IPS DF 19.7 (cell line): ENCODE data around the gene CUL3.

Experiments
- DNase-seq: peaks from one replicate; pipeline ENCODE4 v3.0.0-alpha.2; 2013; ENCODE audit warnings: low read depth, low spot score

The CUL3 gene

DNA sequence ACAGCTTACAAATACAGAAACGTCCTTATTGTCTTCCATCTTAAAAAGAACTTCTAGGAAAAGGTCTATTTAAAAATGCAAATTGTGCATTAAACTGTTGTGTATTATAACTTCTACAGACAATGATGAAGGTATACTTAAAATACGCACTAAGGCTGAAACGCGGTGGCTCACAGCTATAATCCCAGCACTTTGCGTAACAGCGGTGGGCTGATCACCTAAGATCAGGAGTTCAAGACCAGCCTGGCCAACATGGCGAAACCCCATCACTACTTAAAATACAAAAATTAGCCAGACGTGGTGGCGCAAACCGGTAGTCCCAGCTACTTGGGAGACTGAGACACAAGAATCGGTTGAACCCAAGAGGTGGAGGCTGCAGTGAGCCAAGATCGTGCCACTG is 4.9 kb downstream of the CUL3 start:
- DNase-seq = no peak

DNA sequence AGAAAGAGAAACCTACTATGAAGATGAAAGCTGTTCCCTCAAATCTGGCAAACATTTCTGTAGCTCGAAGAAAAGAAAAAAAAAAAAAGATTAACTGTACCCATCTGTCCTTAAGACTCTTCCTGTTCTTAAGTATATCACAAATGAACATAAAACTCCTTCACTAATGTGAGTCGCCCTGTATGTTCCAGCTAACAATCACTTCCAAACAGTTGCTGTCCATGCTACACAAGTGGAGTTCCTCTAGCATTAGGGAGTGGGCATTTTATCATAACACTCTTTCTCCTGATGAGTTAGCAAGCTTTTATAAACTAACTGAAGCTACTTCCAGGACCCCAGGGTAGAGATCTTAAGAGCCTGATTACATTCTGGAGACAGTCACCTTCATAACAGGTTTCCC is 5.8 kb downstream of the CUL3 start:
- DNase-seq = no peak

DNA sequence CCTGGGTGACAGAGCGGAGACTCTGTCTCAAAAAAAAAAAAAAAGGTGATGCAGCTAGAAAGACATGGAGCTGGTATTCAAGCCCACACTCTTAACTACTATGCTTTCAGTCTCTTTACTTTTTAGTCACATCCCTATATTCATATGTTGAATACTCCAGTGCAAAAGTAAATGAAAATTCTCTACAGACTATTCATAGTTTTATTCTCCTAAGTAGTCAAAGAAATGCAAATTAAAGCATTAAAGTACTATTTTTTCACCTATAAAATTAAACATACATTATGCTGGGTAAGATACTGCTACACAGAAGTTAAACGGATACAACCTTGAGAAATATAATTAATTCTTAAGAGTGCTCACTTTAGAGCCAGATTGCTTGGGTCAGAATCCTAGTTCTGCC is 7.6 kb downstream of the CUL3 start:
- no peak for DNase-seq

DNA sequence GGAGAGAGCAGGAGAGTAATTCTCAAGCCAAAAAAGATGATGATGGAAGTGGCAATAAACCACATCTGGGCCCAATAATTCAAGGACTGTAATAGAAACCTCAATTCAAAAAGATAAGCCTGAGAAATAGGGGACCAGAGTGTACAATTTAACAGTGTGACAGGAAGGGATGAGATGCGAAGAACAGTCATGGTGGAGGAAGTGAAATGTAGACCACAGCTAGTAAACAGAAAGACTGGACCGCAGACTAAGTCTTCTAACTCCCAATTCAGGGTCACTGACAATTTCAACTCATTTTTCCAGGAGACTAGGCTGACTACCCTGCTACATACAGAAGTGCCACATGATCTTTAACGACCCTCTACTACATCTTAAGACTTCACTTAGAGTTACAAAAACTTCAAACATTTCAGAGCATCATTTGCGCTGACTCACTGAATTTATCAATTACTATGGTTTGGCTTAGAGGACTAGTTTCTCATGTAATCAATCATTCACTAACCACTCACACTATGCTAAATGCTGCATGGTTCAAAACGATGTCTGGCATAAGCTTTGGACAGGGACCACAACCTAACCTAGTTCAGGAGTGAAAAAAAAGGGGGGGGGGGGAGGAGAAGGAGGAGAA is 9.0 kb downstream of the CUL3 start:
- no peak for DNase-seq

DNA sequence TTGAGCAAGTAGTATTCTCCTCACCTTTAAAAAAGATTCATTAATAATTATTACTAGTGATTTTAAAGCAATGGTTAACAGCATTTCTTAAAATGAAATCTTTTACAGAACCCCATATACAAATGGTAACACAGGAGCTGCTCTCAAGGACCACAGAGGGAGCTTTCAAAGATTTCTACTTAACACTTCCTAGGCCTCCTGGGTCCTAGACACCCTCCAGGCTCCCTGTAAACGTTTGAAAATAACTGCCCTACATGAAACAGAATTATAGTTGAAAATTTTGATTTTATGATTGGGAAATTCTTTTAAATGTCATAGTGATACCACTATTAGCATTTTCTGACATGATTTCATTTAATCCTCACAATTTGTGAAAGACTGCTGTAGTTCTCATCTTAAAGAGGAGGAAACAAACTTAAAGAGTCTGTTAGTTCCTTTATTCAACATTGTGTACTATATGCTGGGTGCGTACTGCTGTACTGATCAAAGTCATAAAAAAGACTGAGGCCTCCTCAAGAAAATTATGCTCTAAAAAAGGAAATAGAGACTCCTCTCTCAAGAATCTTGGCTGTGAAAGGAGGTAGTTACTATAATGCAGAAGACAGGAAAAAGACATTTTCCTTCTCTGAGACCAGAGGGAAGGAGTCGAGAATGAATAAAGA is 10.6 kb downstream of the CUL3 start:
- DNase-seq = no peak

DNA sequence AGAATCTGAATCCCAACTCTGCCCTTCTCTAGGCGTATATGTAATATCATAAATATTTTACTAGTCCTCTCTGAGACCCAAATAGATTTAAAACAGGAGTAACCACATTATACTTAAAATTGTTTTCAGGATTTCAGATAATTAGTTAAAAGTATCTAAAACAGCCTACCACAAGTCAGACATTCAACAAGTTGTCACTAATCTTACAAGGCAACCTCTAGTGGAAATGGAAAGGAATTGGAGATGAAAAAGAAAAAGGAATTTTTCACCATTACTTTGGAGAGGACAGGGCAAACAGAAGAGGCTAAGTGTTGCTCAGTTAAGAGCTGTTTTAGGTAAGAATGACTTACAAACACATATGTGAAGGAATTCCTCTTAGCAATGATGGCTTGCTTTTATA is 11.4 kb downstream of the CUL3 start:
- no peak for DNase-seq

DNA sequence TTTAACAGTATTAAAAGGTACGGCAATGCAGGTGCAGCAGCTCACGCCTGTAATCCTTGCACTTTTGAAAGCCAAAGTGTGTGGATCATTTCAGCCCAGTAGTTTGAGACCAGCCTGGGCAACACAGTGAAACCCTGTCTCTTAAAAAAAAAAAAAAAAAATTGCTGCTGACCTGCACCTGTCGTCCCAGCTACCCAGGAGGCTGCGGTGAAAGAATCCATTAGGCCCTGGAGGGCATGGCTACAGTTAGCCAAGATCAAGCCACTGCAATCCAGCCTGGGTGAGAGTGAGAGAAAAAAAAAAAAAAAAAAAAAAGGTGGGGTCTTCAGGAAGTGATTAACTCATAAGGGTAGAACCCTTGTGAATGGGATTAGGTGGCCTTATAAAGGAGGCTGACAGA is 12.8 kb downstream of the CUL3 start:
- DNase-seq = no peak

DNA sequence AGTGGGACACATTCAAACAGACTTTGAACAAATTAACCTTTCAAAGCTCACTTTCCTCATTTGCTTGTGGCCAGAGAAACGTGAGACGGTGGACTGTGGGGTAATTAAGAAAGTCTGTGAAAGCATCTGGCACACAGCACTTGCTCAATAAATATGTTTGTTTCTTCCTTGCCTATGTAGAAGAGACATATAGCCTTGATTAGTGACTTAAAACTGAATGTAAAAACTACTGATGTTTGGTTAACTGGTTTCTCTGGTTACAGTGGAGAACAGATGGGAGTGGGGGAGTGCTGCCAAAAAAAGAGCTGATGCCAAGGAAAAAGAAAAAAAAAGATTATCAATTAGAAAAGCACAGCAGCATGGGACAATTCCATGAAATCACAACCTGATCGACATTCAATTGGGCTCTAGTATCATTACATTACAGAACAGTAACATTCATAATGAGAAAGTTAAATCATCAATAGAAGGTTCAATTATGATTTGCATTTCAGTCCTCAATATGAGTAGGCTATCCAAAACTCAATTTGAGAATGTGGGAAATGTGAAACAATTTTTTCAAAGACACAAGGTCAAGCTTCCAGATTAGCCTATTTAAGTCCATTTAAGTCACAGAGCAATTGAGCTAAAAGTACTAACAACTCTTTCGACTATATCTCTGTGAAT is 14.7 kb downstream of the CUL3 start:
- no peak for DNase-seq

DNA sequence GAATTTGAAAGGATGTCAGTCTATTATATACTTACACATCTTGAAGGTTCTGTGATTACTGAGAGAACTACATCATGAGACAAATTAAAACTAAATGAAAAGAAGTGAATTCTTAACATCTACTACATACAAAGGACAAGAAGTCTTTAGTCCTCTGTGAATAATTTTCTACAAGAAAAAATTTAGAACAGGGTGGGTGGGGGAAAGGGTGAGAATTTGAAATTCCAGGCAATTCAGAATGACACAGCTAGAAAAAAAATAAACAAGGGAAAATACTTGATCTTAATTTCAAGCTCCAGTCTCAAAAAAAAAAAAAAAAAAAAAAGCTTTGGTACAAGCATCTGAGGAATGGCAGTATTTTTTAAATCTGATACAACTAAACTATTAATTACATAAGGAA is 15.5 kb downstream of the CUL3 start:
- DNase-seq = no peak

DNA sequence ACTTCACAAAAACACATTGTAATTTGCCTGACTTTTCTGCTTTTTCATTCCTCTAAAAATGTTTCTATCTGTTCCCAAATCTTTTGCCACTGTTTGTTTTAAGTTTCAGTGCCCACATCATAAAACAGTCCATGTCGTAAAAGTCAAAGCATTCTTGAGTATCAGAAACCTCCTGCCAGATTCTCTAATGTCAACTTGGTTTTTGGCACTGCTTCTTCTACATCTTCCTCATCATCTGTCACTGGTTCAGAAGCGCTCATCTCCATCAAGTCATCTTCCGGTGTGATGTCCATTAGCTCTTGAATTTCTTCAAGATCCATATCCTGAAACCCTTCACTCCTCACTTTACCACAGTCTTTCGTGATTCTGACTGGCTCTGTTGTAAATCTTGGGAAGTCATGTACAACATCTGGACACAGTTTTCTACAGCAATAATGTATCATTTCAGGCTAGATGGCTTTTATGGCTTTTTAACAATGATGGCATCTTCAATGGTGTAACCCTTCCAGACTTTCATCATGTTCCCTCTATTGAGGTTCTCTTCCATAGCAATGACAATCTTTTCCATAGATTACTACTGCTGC is 19.6 kb downstream of the CUL3 start:
- no peak for DNase-seq

DNA sequence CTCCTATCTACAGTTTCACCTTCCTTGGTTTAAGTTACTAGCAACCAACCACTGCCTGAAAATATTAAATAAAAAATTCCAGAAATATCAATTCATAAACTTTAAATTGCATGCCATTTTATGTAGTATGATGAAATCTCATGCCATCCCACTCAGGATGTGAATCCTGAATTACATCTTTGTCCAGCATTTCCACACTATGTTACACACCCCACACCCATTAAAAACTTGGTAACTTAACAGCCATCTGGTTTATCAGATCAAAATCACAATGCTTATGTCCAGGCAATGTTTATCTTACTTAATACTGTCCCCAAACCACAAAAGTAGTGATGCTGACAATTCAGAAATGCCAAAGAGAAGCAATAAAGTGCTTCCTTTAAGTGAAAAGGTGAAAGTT is 21.6 kb downstream of the CUL3 start:
- no peak for DNase-seq

DNA sequence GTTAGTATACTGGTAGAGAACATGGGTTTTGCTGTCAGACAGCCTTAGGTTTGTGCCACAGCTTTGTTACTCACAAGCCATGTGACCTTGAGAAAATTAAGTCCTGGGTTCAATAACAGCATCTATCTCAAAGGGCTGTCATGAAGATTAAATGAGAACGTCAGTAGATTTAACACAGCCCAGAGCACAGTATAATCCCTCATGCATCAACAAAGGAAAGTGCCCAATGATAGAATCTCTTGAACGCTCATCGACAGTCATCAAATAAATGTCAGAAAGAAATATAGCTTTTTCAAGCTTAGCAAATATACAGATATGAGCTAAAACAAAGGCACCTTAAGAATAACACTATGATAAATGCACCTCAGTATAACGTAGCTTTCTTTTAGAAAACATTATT is 22.3 kb downstream of the CUL3 start:
- DNase-seq = no peak

DNA sequence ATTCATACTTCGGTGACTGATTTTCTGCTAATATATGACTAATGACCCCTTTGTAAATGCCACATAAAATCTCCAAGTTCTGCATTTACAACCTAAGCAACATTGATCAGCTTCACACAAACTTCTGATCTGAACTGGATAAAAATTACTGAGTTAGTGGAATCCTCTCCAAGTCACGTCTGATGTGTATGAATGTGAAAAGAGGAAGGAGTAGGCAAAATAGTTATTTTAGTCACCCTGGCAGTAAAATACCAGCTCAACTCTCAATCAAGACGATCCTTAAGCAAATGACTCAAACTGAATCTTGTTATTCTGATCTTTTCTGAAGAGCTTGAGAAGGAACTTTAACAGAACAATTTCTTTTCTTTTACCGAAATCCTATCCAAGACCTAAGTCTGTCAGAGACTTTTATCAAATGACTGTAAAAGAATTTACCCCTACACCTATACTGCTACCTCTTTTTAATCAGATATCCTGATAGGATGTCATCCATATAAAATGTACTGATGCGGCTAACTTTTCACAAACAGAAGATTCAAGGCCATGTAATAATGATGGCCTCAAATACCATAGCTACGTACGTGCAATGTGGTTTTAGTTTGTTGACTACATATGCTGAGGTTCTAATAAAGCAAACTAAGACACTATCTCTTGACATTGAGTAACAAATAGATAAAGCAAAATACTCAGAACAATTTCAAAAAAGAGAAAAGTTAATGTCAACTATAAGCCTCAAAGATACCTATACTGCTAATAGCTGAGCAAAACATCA is 23.7 kb downstream of the CUL3 start:
- no peak for DNase-seq

DNA sequence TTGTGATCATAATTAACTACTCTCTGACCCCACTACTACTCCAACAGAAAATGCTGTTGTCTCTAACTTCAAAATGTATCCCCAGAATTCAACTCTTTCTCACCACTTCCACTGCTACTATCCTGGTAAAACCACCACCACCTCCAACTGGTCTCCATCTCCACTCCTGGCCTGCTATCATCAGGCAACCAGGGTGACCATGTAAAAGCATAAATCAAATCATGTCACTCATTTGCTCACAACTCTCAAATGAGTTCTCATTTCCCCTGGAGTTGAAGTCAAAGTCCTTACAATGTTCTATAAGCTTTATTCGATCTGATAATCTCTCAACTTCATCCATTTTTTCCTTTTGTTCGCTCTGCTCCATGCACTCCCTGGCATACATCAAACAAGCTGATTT is 24.6 kb downstream of the CUL3 start:
- no peak for DNase-seq

DNA sequence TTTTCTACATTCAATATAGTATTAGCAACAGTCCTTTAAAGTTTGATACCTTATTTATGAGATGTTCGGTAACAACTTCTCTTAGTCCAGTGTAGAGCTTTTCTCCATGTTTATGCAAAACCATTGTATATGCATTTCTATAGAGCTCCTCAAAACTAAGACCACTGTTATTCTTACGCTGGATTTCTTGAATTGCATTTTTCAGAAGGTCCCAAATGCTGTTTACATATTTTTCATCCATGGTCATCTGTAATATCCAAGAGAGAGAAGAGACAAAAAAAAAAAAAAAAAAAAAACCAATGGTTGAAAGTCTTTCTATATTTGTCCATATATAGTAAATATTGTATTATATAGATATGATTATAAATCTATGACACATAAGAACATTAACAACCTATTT is 27.6 kb downstream of the CUL3 start:
- no peak for DNase-seq

DNA sequence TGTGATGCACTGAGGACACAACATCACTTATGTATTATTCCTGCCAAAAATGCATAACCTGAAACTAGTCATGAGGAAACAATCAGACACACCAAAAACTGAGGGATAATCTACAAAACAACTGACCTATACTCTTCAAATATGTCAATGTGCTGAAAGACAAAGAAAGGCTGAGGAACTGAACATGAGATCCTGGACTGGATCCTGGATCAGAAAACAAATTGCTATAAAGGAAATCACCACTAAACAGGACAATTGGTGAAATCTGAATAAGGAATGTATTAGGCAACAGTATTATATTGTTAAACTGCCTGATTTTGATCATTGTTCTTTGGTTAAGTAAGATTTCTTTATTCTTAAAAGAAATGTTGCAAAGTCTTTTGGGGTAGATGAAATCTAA is 28.8 kb downstream of the CUL3 start:
- no peak for DNase-seq

DNA sequence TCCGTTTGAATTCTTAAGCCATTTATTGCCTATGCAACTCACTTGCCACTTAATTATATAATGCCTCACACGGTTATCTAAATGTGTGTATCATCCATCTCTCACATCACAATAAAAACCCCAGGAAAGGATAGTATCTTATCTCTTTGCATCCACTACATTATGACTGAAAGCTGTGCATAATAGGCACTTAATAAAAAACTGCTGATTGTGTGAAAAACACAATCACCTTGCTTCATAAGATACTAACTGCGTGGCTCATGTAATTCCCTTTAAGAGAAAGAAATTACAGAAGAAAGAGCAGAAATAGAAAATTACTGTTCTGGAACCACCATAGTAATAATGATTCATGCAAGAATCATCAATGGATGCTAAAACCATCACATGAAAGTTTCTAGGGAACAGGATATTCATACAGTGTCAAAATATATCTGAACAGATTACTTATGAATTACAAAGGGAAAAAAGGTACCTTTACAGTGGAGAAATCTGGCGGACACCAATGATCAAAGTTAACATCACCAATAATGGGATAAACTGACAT is 29.3 kb downstream of the CUL3 start:
- no peak for DNase-seq

DNA sequence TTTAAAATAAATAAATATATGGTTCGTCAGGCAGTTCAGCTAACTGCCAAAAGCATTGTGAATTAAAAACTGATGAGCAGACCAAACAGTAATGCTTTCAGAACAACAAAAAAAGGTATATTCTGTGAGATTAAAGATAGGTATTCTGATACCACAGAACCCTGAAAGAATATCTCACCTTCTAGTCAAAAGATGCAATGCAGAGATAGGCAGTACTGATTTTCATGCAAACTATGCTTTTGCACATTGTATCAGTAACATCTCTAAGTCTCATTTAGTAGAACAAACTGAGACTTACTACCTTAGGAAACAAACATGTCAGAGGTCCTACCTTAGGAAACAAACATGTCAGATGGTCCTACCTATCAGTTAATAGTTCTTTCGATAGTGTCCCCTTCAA is 32.4 kb downstream of the CUL3 start:
- DNase-seq = no peak

DNA sequence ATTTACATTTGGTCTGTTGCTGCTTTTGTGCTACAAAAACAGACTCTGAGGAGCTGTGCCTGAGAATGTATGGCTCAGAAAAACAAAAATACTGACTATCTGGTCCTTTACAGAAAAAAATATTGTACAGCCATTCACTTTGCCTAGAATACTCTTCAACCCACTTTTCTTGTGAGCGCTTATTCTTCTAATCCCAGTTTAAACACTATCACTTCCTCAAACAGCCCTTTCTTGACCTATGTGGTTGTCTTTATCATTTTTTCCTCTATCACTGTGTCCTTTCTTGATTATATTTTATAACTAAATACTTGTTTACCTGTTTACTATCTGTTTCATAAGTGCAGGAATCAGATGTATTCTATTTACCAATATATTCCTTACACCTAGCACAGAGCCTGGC is 33.5 kb downstream of the CUL3 start:
- no peak for DNase-seq

DNA sequence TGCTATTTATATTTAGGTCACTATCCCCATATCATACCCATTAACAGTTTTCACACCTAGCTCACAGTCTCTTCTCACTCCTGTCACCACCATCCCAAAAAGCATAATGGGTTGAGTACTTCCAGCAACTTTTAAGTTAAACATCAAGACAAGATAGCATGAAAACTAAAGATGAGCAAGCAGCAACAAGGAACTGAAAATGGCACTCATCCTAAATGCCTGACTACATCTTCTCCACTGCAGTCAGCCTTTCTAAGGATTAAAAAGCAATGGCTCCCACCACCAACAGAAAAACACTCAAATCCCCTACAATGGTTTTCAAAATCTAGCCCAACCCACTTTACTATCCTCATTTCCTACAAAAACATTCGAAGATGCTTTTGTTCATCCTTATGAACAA is 38.2 kb downstream of the CUL3 start:
- DNase-seq = no peak

DNA sequence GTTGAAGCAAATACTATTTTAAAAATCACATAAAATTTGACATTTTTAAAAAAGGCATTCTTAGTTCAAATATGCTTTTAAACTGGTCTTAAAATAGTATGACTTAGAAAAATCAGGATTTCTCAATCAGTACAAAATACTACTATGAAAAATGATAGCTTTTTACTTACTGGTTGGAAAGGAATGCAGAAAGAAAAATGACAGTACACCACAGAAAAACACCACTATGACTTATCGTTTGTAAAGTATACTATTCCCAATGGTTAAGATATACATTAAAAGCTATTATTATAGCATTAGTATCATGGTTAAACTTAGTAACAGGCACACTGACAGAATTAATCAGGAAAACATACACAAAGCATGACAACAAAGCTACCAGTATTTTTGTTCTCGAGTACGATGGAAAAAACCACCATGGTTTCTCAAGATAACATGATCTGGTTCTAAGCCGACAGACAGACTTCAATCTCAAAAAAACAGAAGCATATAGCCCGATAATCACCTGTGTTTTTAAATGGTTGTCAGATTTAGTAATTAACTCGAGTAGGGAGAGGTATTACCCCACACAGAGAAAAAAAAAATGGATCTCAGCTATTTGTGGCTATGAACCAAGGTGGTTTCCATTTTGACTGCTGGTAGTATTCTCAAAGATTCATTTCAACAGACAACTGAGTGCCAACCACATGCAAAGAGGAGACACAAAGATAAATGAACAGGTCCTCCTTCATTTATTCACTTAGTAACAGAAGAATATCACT is 39.1 kb downstream of the CUL3 start:
- DNase-seq = no peak
